MM.1S (cell line): ENCODE data around the gene INTS11.

Source experiments
- DNase-seq: peaks from one replicate; pipeline ENCODE4 v3.0.0-alpha.2; 2015
- H2AFZ ChIP-seq: fragments of 300-600 bp; sonication (generic); 2 replicates; pipeline ENCODE4 v1.6.0; 2016; ENCODE audit warnings: antibody characterized with exemption, low read length
- H3F3A ChIP-seq: fragments of 300-600 bp; sonication (generic); 2 replicates; pipeline ENCODE4 v1.6.1; 2016; ENCODE audit warnings: mild to moderate bottlenecking, antibody characterized with exemption, low read length, moderate library complexity, mixed read lengths; ENCODE audit not compliant: insufficient read depth
- H3K27ac ChIP-seq: fragments of 300-600 bp; sonication (generic); 2 replicates; pipeline ENCODE4 v1.5.1; 2016; ENCODE audit warnings: mild to moderate bottlenecking, low read length
- H3K27me3 ChIP-seq: fragments of 300-600 bp; sonication (generic); replicated peaks from 2 replicates; pipeline ENCODE4 v1.6.0; 2016; ENCODE audit warnings: low read length; ENCODE audit not compliant: insufficient read depth
- H3K36me3 ChIP-seq: fragments of 300-600 bp; sonication (generic); replicated peaks from 2 replicates; pipeline ENCODE4 v1.6.1; 2016; ENCODE audit warnings: mild to moderate bottlenecking, low read length, mixed read lengths; ENCODE audit not compliant: insufficient read depth
- H3K4me1 ChIP-seq: fragments of 300-600 bp; sonication (generic); 2 replicates; pipeline ENCODE4 v1.6.1; 2016; ENCODE audit warnings: low read length, mixed read lengths
- H3K4me2 ChIP-seq: fragments of 300-600 bp; sonication (generic); 2 replicates; pipeline ENCODE4 v1.6.0; 2016; ENCODE audit warnings: low read depth, low read length
- H3K4me3 ChIP-seq: fragments of 300-600 bp; sonication (generic); 2 replicates; pipeline ENCODE4 v1.5.1; 2016; ENCODE audit warnings: low read length, mixed read lengths
- H3K79me2 ChIP-seq: fragments of 300-600 bp; sonication (generic); 2 replicates; pipeline ENCODE4 v1.6.1; 2016; ENCODE audit warnings: mixed run types, low read length, mixed read lengths
- H3K9ac ChIP-seq: fragments of 300-600 bp; sonication (generic); 2 replicates; pipeline ENCODE4 v1.6.1; 2016; ENCODE audit warnings: low read length, mixed read lengths
- H3K9me2 ChIP-seq: fragments of 300-600 bp; sonication (generic); replicated peaks from 2 replicates; pipeline ENCODE4 v1.6.1; 2016; ENCODE audit warnings: mild to moderate bottlenecking, low read length, mixed read lengths; ENCODE audit not compliant: insufficient read depth
- H3K9me3 ChIP-seq: fragments of 300-600 bp; sonication (generic); replicated peaks from 2 replicates; pipeline ENCODE4 v1.6.1; 2016; ENCODE audit warnings: mild to moderate bottlenecking, low read length, mixed read lengths; ENCODE audit not compliant: insufficient read depth
- H4K20me1 ChIP-seq: fragments of 300-600 bp; sonication (generic); 2 replicates; pipeline ENCODE4 v1.6.1; 2016; ENCODE audit warnings: mild to moderate bottlenecking, low read length, moderate library complexity, mixed read lengths; ENCODE audit not compliant: insufficient read depth
- CTCF ChIP-seq: fragments of 300-600 bp; sonication (generic); IDR thresholded peaks from 2 replicates; pipeline ENCODE4 v1.5.1; 2016; ENCODE audit warnings: antibody characterized with exemption, low read length, mixed read lengths
- EZH2 ChIP-seq: fragments of 300-600 bp; sonication (generic); optimal IDR thresholded peaks from 2 replicates; pipeline ENCODE3; 2017; ENCODE audit warnings: low read depth, mild to moderate bottlenecking, antibody characterized with exemption, low read length, mixed read lengths
- EZH2phosphoT487 ChIP-seq: fragments of 300-600 bp; sonication (generic); IDR thresholded peaks from 2 replicates; pipeline ENCODE4 v1.6.1; 2018; ENCODE audit warnings: antibody characterized with exemption, low read length

The INTS11 gene

GRCh38 chr1:1302951-1303509 is 21.4 kb downstream of the INTS11 start:
- Histone ChIP-seq H2AFZ (no peak overlapping the region), H3K79me2 (peaks cover 24% of the 10 kb centered on the region), H3K4me3 (no peak overlapping the region), H3K9me3 (no peaks in the 10 kb centered on the region), H3F3A (peaks cover under 1% of the 10 kb centered on the region; the same call in 1 of the 2 replicates), H3K27me3 (no peaks in the 10 kb centered on the region), H3K36me3 (no peaks in the 10 kb centered on the region), H3K27ac (no peak overlapping the region), H3K9ac (no peak overlapping the region), H3K9me2 (no peaks in the 10 kb centered on the region), H3K4me2 (no peak overlapping the region), H3K4me1 (peaks cover 10% of the 10 kb centered on the region), H4K20me1 (no peaks in the 10 kb centered on the region)
- no peak for TF ChIP-seq EZH2phosphoT487
- TF ChIP-seq EZH2: no peak
- TF ChIP-seq CTCF: no peak
- no peak for DNase-seq

DNA sequence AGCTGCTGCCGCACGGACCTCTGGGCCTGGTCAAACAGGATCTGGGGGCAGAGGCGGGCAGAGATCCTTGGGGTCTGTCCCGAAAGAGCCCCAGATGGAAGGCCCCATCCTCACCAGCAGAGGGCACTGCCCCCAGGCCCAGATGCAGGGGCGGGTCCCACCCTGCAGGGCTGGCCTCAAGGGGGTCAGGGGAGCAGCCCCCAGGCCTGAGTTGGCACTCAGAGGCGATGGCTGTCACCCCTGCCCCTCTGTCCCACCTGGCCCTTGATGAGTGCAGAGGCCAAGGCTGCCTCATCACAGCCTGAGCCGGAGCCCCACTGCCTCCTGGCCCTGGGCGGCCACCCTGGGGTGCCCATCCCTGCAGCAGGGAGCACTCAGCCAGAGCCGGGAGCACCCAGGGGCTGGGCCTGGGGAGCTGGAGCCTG is 22.4 kb downstream of the INTS11 start:
- Histone ChIP-seq H3K27ac (no peak overlapping the region), H3K4me2 (no peak overlapping the region), H3K36me3 (no peaks in the 10 kb centered on the region), H3K9ac (no peak overlapping the region), H3K79me2 (peaks cover 20% of the 10 kb centered on the region), H3K9me3 (no peaks in the 10 kb centered on the region), H2AFZ (no peak overlapping the region), H3K9me2 (no peaks in the 10 kb centered on the region), H3F3A (no peaks in the 10 kb centered on the region), H3K27me3 (no peaks in the 10 kb centered on the region), H3K4me1 (peaks cover 9% of the 10 kb centered on the region), H3K4me3 (no peak overlapping the region), H4K20me1 (no peaks in the 10 kb centered on the region)
- no peak for DNase-seq
- TF ChIP-seq EZH2 (no peak), CTCF (peak; percentile 43)

GRCh38 chr1:1300352-1300739 is 24.1 kb downstream of the INTS11 start:
- Histone ChIP-seq H3K9me2 (no peaks in the 10 kb centered on the region), H2AFZ (no peak overlapping the region), H3F3A (no peaks in the 10 kb centered on the region), H3K4me1 (no peaks in the 10 kb centered on the region), H3K4me3 (no peak overlapping the region), H3K79me2 (peaks cover 5% of the 10 kb centered on the region), H3K9ac (no peak overlapping the region), H3K27me3 (no peaks in the 10 kb centered on the region), H3K9me3 (no peaks in the 10 kb centered on the region), H3K27ac (no peak overlapping the region), H3K36me3 (no peaks in the 10 kb centered on the region), H4K20me1 (no peaks in the 10 kb centered on the region), H3K4me2 (no peak overlapping the region)
- no peak for DNase-seq
- TF ChIP-seq EZH2: no peak
- no peak for TF ChIP-seq EZH2phosphoT487
- TF ChIP-seq CTCF: no peak
